ENCODE measurements around the gene OR52I1.

OR52I1 gene

DNA sequence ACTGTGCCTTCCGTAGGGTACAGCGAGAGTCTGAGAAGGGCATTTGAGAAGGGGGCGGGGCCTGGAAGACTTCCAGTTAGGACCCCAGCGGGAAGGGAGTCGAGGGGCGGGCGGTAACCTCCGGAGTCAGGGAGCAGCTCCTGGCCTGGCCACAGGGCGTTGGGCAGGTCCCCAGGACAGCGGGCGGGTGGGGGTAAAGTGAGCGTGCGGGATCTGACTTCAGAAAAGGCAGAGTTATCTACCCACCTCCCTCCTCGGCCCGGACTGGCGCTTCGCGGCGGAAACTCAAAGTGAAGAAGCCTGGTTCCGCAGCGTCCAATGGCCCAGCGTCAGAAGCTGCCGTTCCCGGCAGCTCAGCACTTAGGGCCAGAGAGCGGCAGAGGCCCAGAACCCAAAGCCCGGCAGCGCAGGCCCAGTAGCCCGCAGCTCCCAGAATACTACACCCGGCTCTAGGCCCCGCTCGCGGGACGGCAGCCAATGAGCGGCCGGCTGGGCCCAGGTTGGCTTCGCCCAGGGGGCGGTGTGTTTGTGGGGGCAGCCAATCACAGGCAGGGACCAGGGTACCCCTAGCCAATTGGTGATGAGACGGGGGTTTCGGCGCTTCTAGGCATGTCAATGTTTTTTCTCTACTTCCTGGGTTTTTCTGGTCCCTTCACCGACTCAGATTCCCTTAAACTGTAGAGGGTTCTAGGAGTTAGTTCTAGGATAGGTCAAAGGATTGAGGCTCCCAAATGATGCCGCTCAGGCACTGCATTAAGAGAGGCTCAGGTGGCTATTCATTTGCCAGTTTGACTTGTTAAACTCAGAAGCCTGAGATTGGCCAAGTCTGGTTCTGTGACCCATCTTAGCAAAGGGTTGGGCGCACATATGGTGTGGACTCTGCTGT, 14.2 kb downstream of the OR52I1 start, which contains the start of gene TRIM68:
TRIM68 (minus strand) TSS at position 451 of the 886 bp plus-strand sequence. CDS start 2,727 bp downstream, outside the sequence.
- DNase-seq: peak; percentile 94
- in situ Hi-C loops (cut with HindIII; ENCODE audit: low pct_ligation_motif_present, low pct_unique_long_range_greater_than_20kb, low sequenced_read_pairs): no loop called here

DNA sequence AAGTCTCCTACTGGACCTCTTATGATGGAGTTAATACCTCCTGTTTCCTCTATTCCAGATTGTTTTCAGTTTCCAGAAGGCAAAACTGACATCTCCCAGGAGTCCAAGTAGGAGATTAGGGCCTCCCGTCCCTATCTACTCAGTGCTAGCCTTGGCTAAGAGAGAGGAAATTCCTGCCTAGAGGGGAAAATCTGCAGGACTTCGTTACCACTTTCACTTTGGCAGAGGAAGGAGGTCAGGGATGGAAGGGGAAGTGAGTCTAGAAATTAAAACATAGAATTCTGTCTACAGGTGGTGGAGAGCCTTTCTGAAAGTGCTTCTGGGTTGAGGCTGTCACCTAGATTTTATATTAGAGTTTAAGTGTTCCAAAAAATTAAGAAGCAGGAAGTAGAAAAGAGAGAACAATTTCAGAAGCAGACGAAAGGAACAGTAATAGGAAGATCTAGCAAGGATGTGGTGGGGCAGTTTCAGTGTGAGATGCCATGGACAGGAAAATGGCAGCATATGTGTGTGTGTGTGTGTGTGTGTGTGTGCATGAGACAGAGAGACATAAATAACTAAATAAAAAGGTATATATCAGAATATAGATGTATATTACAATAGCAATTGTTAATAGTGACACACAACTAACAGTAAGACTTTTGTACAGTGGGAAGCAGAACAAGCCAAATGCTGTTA, 16.6 kb downstream of the OR52I1 start:
- DNase-seq: no peak
- in situ Hi-C loops (cut with HindIII; ENCODE audit: low pct_ligation_motif_present, low pct_unique_long_range_greater_than_20kb, low sequenced_read_pairs): no loop called here

DNA sequence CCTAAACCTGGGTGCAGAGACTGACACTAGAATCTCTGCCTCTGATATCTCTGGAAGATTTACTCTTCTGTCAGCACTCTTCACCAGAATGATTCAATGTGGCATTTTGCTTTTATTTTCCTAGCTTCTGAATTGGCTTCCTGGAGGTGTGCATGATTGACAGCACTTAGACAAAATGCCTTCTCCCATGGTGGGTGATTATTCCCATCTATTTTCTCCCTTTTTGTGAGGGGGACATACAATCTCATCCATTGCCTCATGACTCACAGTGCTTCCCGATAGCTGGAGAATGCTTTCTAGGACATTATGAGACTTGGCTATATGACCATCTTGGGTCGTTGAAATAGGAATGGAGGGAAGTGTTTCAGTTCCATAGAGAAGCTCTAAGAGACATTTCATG, 18.1 kb downstream of the OR52I1 start:
- DNase-seq: no peak
- in situ Hi-C loops (cut with HindIII; ENCODE audit: low pct_ligation_motif_present, low pct_unique_long_range_greater_than_20kb, low sequenced_read_pairs): no loop called here

DNA sequence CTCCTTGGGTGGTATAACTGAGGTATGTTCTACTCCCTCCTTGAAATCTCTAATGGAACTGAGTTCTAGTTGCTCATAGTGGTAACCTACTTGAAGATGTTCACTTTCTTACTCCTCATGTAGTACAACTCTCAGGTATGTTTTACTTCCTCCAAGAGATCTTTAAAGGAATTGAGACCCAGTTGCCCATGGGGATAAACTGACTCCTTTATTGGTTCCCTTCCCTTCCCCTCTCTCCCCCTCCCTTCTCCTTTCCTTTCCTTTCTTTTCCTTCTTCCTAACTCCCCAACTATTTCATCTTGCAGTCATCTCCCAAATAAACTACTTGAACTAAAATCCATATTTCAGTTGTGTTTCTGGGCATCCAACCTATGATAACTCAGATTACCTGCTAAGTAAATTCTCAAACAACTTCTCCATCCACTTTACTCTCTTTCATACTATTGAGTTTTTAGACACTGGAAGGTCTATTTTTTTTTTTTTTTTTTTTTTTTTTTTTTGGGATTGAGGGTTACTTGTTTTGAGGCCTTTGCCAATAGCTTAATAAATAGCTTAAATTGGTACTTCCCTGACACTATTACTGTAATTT, 22.1 kb downstream of the OR52I1 start:
- no peak for DNase-seq
- in situ Hi-C loops (cut with HindIII; ENCODE audit: low pct_ligation_motif_present, low pct_unique_long_range_greater_than_20kb, low sequenced_read_pairs): no loop called here

DNA sequence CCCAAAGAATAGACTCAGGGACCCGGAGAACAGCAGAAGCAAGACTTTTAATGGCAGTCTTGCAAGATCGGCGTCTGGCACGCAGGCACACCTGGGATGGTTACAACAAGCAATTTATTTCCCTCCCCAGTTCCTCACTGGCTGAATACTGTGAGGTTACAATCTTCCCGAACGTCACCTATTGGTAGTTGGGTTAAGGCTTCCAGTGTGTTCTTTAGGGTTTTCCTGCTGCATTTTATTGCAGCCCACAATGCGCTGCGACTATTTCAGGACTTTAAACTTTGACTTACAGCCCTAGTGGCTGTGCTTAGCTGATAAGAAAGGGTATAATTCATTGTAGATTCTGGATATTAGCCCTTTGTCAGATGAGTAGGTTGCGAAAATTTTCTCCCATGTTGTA, 25.7 kb downstream of the OR52I1 start:
- DNase-seq: no peak
- in situ Hi-C loops (cut with HindIII; ENCODE audit: low pct_ligation_motif_present, low pct_unique_long_range_greater_than_20kb, low sequenced_read_pairs): no loop called here

DNA sequence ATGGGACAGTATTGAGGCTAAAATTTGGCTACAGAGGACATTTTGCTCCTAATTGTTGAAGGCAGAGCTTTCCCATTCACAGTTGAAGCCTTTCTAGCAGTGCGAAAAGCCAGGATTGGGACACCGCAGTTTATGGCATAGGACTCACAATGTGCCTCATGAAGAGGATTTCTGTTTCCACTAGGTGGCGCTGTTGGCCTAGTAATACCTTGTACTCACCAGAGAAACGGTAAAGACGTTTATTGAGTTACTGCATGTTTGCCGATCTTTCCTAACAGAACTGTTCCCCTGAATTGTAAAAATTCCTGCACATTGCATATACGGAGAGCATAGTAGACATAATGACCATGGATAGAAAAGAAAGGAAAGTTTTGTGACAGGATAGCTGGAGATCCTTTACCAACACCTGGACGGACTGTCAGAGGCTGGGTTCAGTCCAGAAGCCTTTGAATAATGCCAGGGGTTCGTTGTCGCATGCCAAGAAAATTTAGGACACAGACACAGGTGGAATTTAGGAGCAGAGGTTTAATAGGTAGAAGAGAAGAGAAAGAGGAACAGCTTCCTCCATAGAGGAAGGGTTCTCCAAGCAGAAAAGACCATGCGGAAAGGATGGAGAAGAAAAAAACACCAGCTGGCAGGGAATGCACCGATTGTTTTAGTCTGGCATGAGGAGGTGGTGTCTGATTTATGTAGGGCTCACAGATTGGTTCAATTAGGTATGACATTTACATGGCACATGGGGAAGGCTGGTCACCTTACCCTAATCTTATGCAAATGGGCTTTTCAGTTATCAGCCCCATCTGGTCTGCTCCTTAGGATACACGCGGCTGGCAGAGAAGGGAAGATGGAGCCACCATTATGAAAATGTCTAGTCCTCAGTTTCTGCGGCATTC, 32.6 kb downstream of the OR52I1 start:
- peak; percentile 69 for DNase-seq
- in situ Hi-C loops (cut with HindIII; ENCODE audit: low pct_ligation_motif_present, low pct_unique_long_range_greater_than_20kb, low sequenced_read_pairs): no loop called here

DNA sequence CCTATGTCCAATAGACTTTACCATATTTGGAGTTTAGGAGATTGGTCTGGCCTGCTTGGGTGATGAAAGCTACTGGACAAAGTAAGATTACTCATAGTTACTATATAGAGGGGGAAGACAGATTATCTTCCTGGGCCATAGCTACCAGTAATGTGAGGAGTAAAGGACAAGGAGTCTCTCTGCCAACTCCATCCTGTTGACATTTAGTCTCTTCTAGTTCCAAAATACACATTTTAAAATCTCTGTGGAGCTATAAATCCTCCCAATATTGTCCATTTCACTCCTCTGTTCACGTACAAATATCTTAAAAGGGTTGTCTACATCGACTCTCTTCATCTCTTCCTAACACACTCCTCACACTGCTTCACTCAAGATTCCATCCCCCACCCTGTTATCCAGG, 42.3 kb downstream of the OR52I1 start:
- in situ Hi-C loops (cut with HindIII; ENCODE audit: low pct_ligation_motif_present, low pct_unique_long_range_greater_than_20kb, low sequenced_read_pairs): no loop called here
- DNase-seq: no peak

DNA sequence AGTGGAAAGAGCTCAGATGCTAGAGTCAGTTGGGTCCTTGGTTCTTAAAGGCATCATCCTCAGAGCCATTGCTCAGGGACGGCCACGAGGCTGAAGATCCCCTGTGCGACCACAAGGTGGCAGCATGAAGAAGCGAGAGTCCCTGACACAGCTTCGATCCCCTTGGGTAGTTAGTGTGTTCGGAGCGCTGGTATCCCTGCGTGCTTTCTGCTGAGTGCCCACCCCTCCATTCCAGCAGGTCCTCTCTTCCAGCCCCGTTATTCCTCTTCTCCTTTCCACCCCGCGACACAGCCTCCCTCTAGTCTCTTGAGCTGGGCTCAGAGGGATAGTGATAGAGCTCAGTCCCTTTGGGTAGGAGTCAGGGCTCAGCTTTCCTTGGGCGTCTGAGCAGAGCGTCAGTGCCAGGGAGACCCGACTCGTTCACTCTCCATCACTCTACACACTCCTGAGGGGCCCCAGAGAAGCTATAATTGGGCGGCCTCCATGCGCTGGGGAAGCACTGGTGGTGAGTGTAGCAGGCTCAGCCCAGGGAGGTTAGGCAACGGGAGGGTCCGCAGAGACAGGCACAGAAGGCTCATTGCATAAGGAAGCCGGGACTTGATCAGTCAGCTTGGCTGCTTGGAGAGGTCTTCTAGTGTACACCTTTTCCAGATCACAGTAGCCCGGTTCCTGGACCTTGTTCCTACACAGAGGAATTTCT, 43.3 kb downstream of the OR52I1 start, which contains the start of gene OR51D1:
OR51D1 (plus strand) TSS at position 516 of the 700 bp plus-strand sequence. CDS start 2,314 bp downstream, outside the sequence.
- in situ Hi-C loops (cut with HindIII; ENCODE audit: low pct_ligation_motif_present, low pct_unique_long_range_greater_than_20kb, low sequenced_read_pairs): no loop called here
- peak; percentile 60 for DNase-seq

DNA sequence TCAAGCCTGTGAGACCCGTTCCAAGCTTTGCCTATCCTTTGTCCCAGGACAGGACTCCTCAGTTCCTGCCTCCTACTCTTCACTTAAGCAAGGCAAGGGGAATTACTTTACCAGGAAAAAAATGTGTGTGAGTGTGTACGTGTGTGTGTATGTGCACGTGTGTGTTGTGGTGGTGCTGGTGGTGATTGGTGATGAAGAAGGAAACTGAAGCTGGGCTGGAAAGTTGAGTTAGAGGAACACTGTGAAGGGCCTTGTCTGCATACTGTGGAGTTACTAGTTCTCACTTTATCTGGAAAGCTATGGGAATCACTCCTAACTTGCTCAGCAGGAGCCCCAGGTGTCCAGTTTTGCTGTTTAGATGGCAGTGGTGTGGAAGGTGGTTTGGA, 43.8 kb downstream of the OR52I1 start:
- in situ Hi-C loops (cut with HindIII; ENCODE audit: low pct_ligation_motif_present, low pct_unique_long_range_greater_than_20kb, low sequenced_read_pairs): no loop called here
- no peak for DNase-seq

DNA sequence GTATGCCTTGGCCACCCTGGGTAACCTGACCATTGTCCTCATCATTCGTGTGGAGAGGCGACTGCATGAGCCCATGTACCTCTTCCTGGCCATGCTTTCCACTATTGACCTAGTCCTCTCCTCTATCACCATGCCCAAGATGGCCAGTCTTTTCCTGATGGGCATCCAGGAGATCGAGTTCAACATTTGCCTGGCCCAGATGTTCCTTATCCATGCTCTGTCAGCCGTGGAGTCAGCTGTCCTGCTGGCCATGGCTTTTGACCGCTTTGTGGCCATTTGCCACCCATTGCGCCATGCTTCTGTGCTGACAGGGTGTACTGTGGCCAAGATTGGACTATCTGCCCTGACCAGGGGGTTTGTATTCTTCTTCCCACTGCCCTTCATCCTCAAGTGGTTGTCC, 46.1 kb downstream of the OR52I1 start:
- in situ Hi-C loops (cut with HindIII; ENCODE audit: low pct_ligation_motif_present, low pct_unique_long_range_greater_than_20kb, low sequenced_read_pairs): no loop called here
- no peak for DNase-seq

DNA sequence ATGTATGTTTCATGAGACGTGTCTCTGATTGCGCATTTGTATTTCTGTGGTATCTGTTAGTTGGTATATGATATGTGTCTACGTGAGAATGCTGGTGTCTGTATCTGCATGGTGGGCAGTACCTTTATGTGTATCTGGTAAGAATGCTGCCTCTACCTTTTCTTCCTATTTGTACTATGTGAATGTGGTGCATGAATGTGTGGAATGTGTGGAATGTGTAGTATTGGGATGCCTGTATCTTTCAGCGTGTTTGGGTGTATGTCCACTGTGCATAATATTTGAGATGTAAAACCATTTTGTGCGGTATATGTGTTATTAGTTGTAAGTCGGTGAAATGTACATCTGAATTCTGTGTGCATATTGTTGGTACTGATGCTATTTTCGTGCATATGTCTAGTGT, 47.7 kb downstream of the OR52I1 start:
- in situ Hi-C loops (cut with HindIII; ENCODE audit: low pct_ligation_motif_present, low pct_unique_long_range_greater_than_20kb, low sequenced_read_pairs): no loop called here
- DNase-seq: no peak

DNA sequence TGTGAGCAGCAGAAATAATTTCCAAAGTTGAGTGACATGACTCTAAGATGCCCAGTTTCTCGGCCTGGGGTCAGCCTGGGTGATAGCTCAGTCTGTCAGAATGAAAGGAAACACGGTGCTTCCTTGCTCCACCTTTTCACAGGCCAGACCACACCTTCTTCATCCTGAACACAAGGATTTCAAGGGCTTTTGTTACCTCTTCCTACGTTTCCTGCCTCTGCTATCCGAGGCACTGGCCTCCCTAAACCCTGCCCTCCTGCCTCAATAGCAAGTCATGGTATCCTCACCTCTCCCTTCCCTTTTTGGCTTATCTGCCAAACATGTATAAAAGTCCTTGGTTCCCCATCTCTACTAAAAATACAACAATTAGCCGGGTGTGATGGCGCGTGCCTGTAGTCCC, 48.2 kb downstream of the OR52I1 start:
- in situ Hi-C loops (cut with HindIII; ENCODE audit: low pct_ligation_motif_present, low pct_unique_long_range_greater_than_20kb, low sequenced_read_pairs): no loop called here
- DNase-seq: no peak

DNA sequence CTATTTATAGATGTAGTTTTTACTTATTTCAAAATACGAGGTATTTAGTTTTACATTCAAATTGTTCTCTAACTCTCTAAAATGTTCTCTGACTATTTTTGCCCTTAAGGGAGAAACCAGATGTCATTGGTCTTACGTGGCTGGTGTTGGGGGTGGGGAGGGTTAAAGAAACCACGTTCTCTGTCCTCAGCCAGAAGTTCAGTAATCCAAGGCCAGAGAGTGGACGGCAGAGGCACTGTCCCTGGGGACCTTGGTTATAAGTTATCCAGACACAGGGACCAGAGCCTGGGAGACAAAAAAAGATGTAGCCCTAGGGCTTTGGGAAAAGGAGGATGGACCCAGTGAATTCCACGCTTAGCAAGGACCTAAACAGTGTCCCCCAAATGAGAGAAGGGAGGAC, 49.2 kb downstream of the OR52I1 start:
- in situ Hi-C loops (cut with HindIII; ENCODE audit: low pct_ligation_motif_present, low pct_unique_long_range_greater_than_20kb, low sequenced_read_pairs): no loop called here
- no peak for DNase-seq

DNA sequence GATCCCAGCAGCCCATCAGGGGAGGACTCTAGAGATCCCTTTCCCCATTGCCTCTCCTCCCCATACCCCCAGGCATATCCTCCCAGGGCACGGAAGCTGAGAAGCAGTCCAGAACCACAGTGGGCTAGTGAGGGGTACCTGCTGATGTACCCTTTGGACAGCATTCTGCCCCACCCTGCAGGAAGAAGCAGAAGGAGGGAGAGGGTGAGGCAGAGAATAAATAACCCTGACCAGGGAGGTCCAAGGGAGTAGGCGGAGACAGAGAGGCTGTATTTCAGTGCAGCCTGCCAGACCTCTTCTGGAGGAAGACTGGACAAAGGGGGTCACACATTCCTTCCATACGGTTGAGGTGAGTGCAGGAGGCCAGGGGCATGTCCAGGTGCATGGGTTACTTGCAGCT, 49.8 kb downstream of the OR52I1 start, which contains the start of gene OR51E1:
OR51E1 (plus strand) TSS at position 301 of the 400 bp plus-strand sequence. CDS start 8,545 bp downstream, outside the sequence.
- in situ Hi-C loops (cut with HindIII; ENCODE audit: low pct_ligation_motif_present, low pct_unique_long_range_greater_than_20kb, low sequenced_read_pairs): no loop called here
- no peak for DNase-seq

DNA sequence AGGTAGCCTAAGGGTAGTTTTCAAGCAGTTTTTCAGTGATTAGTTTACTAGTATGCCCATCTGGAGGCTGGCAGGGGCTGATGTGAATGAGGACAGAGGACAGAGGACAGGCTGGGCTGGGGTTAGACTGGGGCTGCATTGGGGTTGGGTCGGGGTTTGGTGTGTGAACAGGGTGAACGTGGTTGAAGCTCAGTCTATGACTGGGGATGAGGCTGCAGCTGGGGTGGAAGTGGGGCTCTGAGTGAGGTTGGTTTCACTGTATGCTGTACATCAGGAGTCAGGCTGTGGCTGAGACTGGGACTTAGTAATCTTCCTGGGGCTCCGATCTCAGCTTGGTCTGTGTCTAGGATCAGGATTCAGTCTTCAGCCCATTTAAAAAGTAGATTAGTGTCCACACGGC, 50.4 kb downstream of the OR52I1 start:
- DNase-seq: no peak
- in situ Hi-C loops (cut with HindIII; ENCODE audit: low pct_ligation_motif_present, low pct_unique_long_range_greater_than_20kb, low sequenced_read_pairs): no loop called here

Measured in ACHN (cell line).